Measurements from ENCODE around the gene SUGCT.
"Not testable (repeated sequence)": the region's sequence is repeated elsewhere in the genome, so short reads cannot be mapped to it uniquely, and the experiment has no call there.

Gene SUGCT

DNA sequence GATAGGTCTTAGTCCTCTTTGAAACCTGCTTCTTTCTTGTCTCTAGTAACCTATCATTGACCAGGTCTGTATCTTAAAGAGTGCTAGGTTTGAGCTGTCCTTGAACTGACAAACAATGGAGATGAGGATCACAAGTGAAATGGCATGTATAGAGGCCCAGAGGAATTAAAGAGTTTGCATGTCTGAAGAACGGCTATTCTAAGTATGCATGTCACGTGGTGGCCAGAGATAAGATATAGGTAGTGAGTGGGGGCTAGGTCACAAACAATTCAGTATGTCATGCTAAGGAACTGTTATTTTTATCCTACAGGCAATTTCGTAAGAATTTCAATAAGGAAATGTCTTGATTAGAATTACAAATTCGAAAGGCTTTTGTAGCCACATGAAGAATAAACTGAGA lies 95.3 kb downstream of the SUGCT start:
- H3K27me3 ChIP-seq (ENCODE audit: low read depth): no peaks in the 10 kb centered on the region
- in situ Hi-C loops (cut with MboI; ENCODE audit: low sequenced_read_pairs): loop anchor here (25.0 kb wide), 1 partner anchor 1482 kb away; the partner anchor contains the start of gene INHBA
- DNase-seq (ENCODE audit: low spot score in 2 of 2): peak; percentile 14 to 37
- no peaks in the 10 kb centered on the region for H3K9me3 ChIP-seq
- no peak overlapping the region for H3K4me3 ChIP-seq
- H3K36me3 ChIP-seq (replicated peaks): no peaks in the 10 kb centered on the region
- H3K4me1 ChIP-seq: peaks cover 5% of the 10 kb centered on the region; the same call in 1 of the 2 replicates

DNA sequence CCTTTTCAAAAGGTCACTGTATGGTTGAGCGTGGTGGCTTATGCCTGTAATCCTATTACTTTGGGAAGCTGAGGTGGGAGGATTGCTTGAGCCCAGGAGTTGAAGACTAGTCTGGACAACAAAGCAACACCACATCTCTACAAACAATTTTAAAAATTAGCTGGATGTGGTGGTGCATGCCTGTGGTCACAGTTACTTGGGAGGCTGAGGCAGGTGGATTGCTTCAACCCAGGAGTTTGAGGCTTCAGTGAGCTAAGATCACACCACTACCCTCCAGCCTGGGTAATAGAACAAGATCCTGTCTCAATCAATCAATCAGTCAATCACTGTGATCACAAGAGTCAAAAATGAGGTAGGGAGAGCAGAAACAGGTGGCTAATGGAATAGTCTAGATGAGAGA lies 97.0 kb downstream of the SUGCT start:
- H3K36me3 ChIP-seq (replicated peaks): no peaks in the 10 kb centered on the region
- H3K9me3 ChIP-seq: no peaks in the 10 kb centered on the region
- no peak for DNase-seq (ENCODE audit: low spot score in 2 of 2)
- no peaks in the 10 kb centered on the region for H3K27me3 ChIP-seq (ENCODE audit: low read depth)
- in situ Hi-C loops (cut with MboI; ENCODE audit: low sequenced_read_pairs): loop anchor here (25.0 kb wide), 1 partner anchor 1481 kb away; the partner anchor contains the start of gene INHBA
- peaks cover 5% of the 10 kb centered on the region; the same call in 1 of the 2 replicates for H3K4me1 ChIP-seq
- no peak overlapping the region for H3K4me3 ChIP-seq

DNA sequence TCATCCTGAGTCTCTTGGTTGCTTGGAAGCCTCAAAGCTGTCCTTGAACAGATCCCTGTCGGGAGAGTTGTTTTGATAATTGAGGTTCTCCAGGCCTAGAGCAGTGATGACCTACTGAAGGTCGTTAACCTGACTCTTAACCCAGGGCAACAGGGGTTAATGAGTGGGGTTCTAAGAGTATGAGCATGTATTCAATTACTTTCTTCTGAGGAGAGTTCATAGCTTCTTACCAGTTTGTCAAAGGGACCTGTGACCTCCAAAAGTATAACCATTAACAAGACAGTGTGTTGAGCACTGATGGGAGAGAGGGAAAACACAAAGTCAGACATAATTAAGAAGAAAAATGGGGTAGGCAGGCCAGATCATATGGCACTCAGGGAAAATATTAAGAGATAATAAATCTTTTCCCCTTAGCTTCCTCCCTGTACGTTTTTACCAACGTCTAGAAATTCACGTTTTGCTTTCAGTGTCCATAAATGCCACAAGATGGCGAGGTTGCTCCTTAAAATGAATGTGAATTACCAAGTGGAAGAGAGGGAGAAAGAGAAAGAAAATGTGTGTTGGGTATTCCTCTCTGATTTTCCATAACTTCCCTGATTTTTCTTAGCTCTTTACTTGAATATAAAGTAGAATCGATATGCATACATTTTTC lies 97.6 kb downstream of the SUGCT start:
- peak; percentile 24 to 60 for DNase-seq (ENCODE audit: low spot score in 2 of 2)
- peaks cover 5% of the 10 kb centered on the region; the same call in 1 of the 2 replicates for H3K4me1 ChIP-seq
- no peaks in the 10 kb centered on the region for H3K36me3 ChIP-seq (replicated peaks)
- in situ Hi-C loops (cut with MboI; ENCODE audit: low sequenced_read_pairs): loop anchor here (25.0 kb wide), 1 partner anchor 1480 kb away; the partner anchor contains the start of gene INHBA
- H3K9me3 ChIP-seq: no peaks in the 10 kb centered on the region
- no peaks in the 10 kb centered on the region for H3K27me3 ChIP-seq (ENCODE audit: low read depth)
- H3K4me3 ChIP-seq: no peak overlapping the region

DNA sequence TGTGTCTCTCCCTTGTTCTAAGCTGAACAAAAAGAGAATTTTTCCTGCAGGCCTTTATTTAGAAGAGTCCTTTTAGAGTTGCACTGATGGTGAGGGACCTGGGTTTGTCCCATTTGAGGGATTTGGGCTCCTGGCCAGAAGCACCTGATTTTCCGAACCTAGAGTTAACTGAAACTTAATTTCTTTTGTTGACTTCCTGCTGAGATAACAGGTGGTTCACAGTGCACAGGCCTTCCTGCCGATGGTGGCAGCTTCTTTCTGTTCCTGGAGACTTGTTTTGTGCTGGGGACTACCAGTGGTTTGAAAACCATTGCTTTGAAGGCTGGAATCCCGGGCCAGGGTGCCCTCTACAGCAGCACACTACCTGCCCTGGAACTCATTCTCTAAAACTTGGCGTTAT lies 99.2 kb downstream of the SUGCT start:
- Histone ChIP-seq H3K9me3 (no peaks in the 10 kb centered on the region), H3K27me3 (ENCODE audit: low read depth) (no peaks in the 10 kb centered on the region), H3K4me1 (peaks cover 5% of the 10 kb centered on the region; the same call in 1 of the 2 replicates), H3K4me3 (no peak overlapping the region), H3K36me3 (replicated peaks) (no peaks in the 10 kb centered on the region)
- DNase-seq (ENCODE audit: low spot score in 2 of 2): no peak
- in situ Hi-C loops (cut with MboI; ENCODE audit: low sequenced_read_pairs): loop anchor here (25.0 kb wide), 1 partner anchor 1478 kb away; the partner anchor contains the start of gene INHBA

DNA sequence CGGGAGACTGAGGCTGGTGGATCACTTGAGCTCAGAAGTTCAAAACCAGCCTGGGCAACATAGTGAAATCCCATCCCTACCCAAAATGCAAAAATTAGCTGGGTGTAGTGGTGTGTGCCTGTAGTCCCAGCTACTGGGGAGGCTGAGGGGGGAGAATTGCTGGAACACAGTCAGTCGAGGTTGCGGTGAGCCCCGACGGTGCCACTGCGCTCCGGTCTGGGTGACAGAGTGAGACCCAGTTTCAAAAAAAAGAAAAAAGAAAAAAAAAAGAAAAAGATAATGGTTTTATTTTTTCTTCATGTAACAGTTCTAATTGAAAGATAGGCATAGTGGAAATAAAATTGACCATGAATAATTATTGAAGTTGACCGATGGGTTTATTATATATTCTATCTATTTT lies 99.9 kb downstream of the SUGCT start:
- H3K4me3 ChIP-seq: no peak overlapping the region
- no peaks in the 10 kb centered on the region for H3K36me3 ChIP-seq (replicated peaks)
- in situ Hi-C loops (cut with MboI; ENCODE audit: low sequenced_read_pairs): loop anchor here (25.0 kb wide), 1 partner anchor 1478 kb away; the partner anchor contains the start of gene INHBA
- H3K27me3 ChIP-seq (ENCODE audit: low read depth): no peaks in the 10 kb centered on the region
- H3K4me1 ChIP-seq: peaks cover 5% of the 10 kb centered on the region; the same call in 1 of the 2 replicates
- DNase-seq (ENCODE audit: low spot score in 2 of 2): no peak
- no peaks in the 10 kb centered on the region for H3K9me3 ChIP-seq

DNA sequence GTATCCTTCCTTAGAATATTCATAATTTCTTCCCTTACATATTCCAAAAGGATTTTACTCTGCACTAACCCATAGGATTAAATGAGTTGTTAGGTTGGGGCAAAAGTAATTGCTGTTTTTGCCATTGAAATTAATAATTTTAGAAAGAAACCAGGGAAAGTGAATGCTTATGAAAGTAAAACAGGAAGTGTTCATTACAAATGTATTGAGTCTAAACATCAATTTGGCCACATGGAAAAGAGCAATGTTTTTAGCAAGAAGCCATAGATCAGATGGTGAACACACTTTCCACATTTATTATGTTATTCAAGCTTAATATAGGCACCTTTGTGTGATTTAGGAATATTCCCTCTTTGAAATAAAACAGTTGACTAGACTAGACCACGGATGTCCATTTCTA lies 102.9 kb downstream of the SUGCT start:
- DNase-seq (ENCODE audit: low spot score in 2 of 2): no peak
- Histone ChIP-seq H3K4me1 (no peaks in the 10 kb centered on the region), H3K27me3 (ENCODE audit: low read depth) (no peaks in the 10 kb centered on the region), H3K36me3 (replicated peaks) (no peaks in the 10 kb centered on the region), H3K9me3 (no peaks in the 10 kb centered on the region), H3K4me3 (no peak overlapping the region)
- in situ Hi-C loops (cut with MboI; ENCODE audit: low sequenced_read_pairs): loop anchor here (25.0 kb wide), 1 partner anchor 1475 kb away; the partner anchor contains the start of gene INHBA

DNA sequence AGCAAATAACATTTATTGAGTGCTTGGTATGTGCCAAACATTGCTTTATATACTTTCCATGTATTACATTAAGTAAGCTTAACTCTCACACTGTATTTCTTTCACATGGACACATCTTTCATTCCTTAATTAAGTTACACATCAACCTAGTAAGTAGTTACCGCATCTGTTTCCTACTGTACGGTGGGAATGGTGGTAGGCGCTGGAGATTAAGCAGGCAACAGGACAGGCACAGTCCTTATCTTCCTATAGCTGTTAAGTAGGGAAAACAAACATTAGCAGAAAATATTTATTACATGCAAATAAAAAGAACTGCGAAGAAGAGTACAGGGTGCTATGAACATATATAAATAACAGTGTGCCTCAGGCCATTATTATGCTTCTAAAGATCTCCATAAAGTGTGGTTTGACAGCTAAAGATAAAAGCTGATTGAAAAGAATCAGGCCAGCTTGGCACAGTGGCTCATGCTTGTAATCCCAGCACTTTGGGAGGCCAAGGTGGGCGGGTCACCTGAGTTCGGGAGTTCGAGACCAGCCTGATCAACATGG lies 105.0 kb downstream of the SUGCT start:
- in situ Hi-C loops (cut with MboI; ENCODE audit: low sequenced_read_pairs): loop anchor here (25.0 kb wide), 1 partner anchor 1472 kb away; the partner anchor contains the start of gene INHBA
- no peaks in the 10 kb centered on the region for H3K36me3 ChIP-seq (replicated peaks)
- no peak for DNase-seq (ENCODE audit: low spot score in 2 of 2)
- H3K27me3 ChIP-seq (ENCODE audit: low read depth): no peaks in the 10 kb centered on the region
- H3K4me3 ChIP-seq: no peak overlapping the region
- H3K9me3 ChIP-seq: no peaks in the 10 kb centered on the region
- H3K4me1 ChIP-seq: peaks cover 9% of the 10 kb centered on the region

DNA sequence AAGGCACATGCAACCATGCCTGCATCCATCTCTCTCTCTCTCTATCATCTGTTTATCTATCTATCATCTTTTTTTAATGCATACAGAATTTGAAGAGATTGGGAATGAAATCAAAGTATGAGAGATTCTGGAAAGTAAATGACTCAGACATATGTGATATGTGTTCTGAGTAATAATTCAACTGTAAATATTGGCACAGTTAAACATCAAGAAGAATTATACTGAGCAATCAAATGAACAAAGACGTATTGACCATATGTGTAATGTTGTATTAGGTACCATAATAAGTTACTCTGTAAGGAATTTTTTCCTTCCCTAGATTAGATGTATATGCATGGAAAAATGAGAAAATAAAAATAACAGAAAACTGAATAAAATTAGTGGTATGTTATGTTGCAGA lies 108.3 kb downstream of the SUGCT start:
- Histone ChIP-seq H3K9me3 (no peaks in the 10 kb centered on the region), H3K4me1 (peaks cover 9% of the 10 kb centered on the region), H3K4me3 (no peak overlapping the region), H3K27me3 (ENCODE audit: low read depth) (no peaks in the 10 kb centered on the region), H3K36me3 (replicated peaks) (no peaks in the 10 kb centered on the region)
- in situ Hi-C loops (cut with MboI; ENCODE audit: low sequenced_read_pairs): loop anchor here (25.0 kb wide), 1 partner anchor 1469 kb away; the partner anchor contains the start of gene INHBA
- no peak for DNase-seq (ENCODE audit: low spot score in 2 of 2)

DNA sequence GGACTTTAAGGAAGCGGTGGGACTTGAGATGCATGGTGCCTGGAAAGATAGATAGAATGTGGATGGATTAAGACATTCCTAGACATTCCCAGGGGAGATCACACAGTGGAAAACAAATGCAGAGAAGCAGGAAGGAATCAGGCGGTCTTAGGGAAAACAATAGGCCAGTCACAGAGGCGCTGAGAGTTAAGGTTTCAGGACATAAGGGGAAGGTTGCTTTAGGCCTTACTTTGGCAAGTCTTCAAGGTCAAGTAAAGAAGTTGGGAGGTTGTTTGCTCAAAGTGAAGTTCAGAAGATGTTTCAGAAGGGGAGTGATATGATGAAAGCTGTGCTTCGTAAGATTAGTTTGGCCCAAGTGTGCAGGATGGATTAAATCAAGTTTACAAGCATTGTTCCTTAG lies 109.4 kb downstream of the SUGCT start:
- in situ Hi-C loops (cut with MboI; ENCODE audit: low sequenced_read_pairs): loop anchor here (25.0 kb wide), 1 partner anchor 1468 kb away; the partner anchor contains the start of gene INHBA
- no peaks in the 10 kb centered on the region for H3K27me3 ChIP-seq (ENCODE audit: low read depth)
- H3K36me3 ChIP-seq (replicated peaks): no peaks in the 10 kb centered on the region
- H3K4me3 ChIP-seq: no peak overlapping the region
- H3K4me1 ChIP-seq: peaks cover 9% of the 10 kb centered on the region
- no peaks in the 10 kb centered on the region for H3K9me3 ChIP-seq
- peak; percentile 54 to 82 for DNase-seq (ENCODE audit: low spot score in 2 of 2)

DNA sequence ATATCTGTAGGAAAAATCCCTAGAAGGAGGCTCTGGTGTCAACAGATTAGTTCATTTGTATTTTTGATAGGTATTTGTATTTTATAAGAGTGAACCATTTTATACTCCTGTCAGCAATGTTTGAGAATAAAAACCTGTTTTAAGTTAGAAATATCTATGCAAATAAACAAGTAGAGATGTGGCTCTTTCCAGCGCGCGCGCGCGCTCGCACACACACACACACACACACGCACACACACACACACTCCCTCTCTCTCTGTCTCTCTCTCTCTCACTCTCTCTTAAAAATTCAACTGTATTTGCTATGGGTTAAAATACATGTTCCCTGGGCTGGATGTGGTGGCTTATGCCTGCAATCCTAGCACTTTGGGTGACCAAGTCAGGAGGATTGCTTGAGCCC lies 113.9 kb downstream of the SUGCT start:
- no peaks in the 10 kb centered on the region for H3K9me3 ChIP-seq
- H3K27me3 ChIP-seq (ENCODE audit: low read depth): no peaks in the 10 kb centered on the region
- DNase-seq (ENCODE audit: low spot score in 2 of 2): no peak
- in situ Hi-C loops (cut with MboI; ENCODE audit: low sequenced_read_pairs): loop anchor here (25.0 kb wide), 1 partner anchor 1464 kb away; the partner anchor contains the start of gene INHBA
- H3K4me1 ChIP-seq: peaks cover 9% of the 10 kb centered on the region
- no peaks in the 10 kb centered on the region for H3K36me3 ChIP-seq (replicated peaks)
- no peak overlapping the region for H3K4me3 ChIP-seq

DNA sequence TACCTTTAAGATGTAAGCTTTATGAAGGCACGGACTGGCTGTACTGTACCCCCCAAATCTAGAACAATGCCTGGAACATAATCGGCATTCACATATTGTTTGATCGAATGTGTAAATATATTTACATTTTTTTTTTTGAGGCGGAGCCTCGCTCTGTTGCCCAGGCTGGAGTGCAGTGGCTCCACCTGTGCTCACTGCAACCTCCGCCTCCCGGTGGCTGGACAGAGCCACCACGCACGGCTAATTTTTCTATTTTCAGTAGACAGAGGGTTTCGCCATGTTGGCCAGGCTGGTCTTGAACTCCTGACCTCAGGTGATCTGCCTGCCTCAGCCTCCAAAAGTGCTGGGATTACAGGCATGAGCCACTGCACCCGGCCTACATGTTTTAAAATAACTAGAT lies 118.6 kb downstream of the SUGCT start:
- H3K36me3 ChIP-seq (replicated peaks); in situ Hi-C loops (cut with MboI; ENCODE audit: low sequenced_read_pairs); H3K27me3 ChIP-seq (ENCODE audit: low read depth); H3K4me1 ChIP-seq; H3K9me3 ChIP-seq; H3K4me3 ChIP-seq: not testable (repeated sequence)
- peak in 1 of 2 experiments; percentile 12 for DNase-seq (ENCODE audit: low spot score in 2 of 2)

DNA sequence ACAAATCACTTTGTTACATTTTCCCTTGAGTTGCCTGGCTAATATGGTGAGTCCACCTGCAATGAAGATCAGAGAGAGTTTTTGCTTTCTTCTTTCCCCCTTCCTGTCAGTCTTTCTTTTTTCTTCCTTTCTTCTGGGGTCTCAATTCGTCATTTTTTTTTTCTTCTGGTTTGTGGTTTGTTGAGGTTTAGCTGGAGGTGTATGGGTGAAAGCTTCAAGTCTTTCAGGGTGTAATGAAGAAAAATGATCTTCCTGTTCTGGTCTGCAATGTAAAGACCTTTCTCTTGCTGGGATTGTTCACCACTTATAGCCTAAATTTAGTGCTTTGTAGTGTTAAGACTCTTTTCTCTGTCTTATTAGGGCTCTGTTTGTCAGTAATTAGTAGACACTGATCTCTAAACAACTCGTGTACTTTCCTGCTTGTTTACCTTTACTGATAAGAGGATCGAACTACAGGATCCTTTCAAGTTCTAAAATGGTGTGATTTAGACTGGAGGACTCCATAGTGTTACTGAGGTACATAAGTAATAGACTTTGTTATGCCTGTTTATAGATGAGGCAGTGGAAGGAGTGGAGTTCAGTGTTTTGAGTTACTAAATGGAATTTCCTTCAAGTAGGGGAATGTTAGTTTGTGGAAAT lies 129.1 kb downstream of the SUGCT start:
- H3K4me1 ChIP-seq: no peaks in the 10 kb centered on the region

DNA sequence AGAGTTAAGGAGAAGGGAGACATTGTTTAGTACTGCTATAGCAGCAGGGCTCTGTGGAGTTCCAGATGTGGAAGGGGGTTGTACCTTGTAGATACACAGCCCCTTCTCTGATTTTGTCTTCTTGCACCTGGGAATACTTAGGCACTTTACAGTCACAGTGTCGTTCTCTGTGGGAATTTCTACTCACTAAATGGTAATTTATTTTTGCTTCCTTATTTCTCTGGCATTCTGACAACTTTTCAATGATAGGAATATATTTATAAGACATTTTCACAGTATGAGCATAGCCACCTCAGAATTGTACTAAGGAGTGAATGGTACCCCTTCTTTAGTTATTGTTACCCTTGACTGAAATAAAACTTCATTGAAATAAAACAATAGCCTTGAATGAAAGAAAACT lies 132.8 kb downstream of the SUGCT start:
- in situ Hi-C loops (cut with MboI; ENCODE audit: low sequenced_read_pairs): no loop called here
- no peak for DNase-seq (ENCODE audit: low spot score in 2 of 2)
- Histone ChIP-seq H3K27me3 (ENCODE audit: low read depth) (no peaks in the 10 kb centered on the region), H3K36me3 (replicated peaks) (no peaks in the 10 kb centered on the region), H3K9me3 (no peaks in the 10 kb centered on the region), H3K4me1 (no peaks in the 10 kb centered on the region), H3K4me3 (no peak overlapping the region)

More for the DNA sequence above, 129.1 kb downstream of the SUGCT start:
- Histone ChIP-seq H3K4me3 (no peak overlapping the region), H3K36me3 (replicated peaks) (no peaks in the 10 kb centered on the region), H3K27me3 (ENCODE audit: low read depth) (no peaks in the 10 kb centered on the region), H3K9me3 (no peaks in the 10 kb centered on the region)
- in situ Hi-C loops (cut with MboI; ENCODE audit: low sequenced_read_pairs): no loop called here
- no peak for DNase-seq (ENCODE audit: low spot score in 2 of 2)

DNA sequence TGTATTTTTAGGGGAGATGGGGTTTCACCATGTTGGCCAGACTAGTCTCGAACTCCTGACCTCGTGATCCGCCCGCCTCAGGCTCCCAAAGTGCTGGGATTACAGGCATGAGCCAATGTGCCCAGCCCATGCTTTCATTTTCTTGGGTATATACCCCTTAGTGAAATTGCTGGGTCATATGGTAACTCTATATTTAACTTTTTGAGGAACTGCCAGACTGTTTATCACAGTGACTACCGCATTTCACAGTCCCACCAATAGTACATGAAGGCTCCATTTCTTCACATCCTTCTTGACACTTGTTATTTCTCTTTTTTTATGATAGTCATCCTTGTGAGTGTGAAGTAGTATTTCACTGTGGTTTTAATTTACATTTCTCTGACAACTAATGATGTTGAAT lies 134.0 kb downstream of the SUGCT start:
- H3K36me3 ChIP-seq (replicated peaks); H3K4me1 ChIP-seq; H3K9me3 ChIP-seq; H3K4me3 ChIP-seq; DNase-seq (ENCODE audit: low spot score in 2 of 2); in situ Hi-C loops (cut with MboI; ENCODE audit: low sequenced_read_pairs); H3K27me3 ChIP-seq (ENCODE audit: low read depth): not testable (repeated sequence)

All from HAP-1 (cell line).